ENCODE measurements around the gene LRRC55.

The LRRC55 gene

DNA sequence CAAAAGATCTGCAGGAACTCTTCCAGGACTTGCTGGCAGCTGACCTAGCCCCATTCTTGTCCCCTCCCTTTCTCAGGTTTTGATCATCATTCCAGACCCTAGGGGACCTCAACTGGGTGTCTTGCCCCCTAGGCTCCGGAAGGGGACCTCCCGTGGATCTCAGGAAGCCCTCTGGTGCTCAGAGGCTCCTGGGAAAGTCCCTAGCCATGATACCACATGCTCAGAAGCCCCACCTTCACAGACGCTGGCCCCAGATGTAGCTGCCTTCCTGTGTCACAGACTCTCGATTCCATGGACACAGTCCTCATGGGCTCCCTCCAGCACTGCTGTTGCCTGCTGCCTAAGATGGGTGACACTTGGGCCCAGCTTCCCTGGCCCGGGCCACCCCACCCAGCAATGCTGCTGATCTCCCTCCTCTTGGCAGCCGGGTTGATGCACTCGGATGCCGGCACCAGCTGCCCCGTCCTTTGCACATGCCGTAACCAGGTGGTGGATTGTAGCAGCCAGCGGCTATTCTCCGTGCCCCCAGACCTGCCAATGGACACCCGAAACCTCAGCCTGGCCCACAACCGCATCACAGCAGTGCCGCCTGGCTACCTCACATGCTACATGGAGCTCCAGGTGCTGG, at the start of gene LRRC55:
Gene LRRC55, plus strand, starts transcription at position 276 of the 628 bp plus-strand sequence. Its CDS starts 70 bp downstream, at position 346.
- no peak for DNase-seq (ENCODE audit: low read depth in 4 of 4, low spot score in 1 of 4)

DNA sequence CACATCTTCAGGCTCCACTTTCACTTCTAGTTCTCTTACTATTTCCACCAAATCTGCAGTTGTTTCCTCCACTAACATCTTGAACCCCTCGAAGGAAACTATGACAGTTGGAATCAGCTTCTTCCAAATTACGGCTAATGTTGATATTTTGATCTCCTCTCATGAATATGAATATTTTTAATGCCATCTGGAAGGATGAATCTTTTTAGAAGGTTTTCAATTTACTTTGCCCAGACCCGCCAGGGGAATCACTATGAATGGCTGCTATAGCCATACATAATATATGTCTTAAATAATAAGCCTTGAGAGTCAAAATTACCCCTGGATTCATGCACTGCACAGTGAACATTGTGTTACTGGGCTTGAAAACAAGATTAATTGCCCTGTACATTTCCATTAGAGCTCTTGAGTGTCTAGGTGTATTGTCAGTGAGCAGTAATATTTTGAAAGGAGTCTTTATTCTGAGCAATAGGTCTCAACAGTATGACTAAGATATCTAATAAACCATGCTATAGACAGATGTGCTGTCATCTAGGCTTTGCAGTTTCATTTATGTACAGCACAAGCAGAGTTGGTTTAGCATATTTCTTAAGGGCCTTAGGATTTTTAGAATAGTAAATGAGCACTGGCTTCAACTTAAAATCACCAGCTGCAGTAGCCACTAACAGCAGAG, 48.3 kb upstream of the LRRC55 start:
- DNase-seq (ENCODE audit: low read depth in 4 of 4, low spot score in 1 of 4), result no peak

- DNase-seq (ENCODE audit: low read depth in 4 of 4, low spot score in 1 of 4), result no peak
Measured at GRCh38 chr11:57134284-57134683, 47.5 kb upstream of the LRRC55 start.

DNA sequence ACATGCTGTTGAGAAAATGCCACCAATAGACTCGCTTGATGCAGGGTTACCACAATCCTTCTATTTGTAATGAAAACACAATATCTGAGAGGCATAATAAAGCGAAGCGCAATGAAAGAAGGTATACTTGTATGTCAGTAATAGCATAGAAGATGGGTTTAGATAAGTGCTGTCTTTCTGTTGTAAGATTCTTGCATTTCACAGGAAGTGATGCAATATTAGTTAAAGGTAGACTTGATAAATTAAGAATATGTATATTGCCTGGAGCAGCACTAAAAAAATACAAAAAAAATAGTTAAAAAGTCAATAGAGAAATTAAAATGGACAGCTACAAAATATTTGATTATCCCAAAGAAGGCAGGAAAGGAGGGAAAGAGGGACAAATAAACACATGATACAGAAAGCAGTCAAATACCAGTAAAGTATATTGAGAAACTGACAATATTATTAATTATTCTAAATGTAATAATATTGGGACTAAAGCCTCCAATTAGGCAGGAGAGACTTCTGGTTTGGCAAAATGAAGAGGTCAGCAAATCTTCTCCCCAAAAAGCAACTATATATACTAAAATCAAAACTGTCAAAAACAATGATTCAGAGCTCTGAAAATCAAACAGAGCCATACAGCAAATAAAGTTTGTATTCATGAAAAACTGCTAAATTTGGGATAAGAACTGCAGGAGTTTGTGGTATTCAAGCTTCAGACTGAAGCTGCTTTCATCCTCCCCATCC, 46.6 kb upstream of the LRRC55 start:
- no peak for DNase-seq (ENCODE audit: low read depth in 4 of 4, low spot score in 1 of 4)

- DNase-seq (ENCODE audit: low read depth in 4 of 4, low spot score in 1 of 4), result no peak
Measured at GRCh38 chr11:57140568-57140967, 41.2 kb upstream of the LRRC55 start.

DNA sequence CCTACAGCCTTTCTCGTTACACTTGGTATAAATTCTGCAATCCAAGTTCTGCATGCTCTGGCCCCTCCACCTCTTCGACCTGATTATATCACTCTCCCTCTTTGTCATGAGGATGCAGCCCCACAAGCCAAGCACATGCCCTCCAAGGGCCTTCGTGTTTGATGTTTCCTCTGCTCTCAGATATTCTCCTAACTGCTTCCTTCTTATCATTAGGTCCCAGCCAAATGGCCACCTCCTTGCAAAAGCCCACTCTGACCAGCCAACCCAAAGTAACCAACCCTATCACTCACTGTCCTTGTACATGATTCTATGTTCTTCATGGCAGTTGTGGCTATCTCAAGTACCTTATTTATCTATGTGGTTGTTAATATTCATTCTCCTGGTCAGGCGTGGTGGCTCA, 38.3 kb upstream of the LRRC55 start:
- no peak for DNase-seq (ENCODE audit: low read depth in 4 of 4, low spot score in 1 of 4)

DNA sequence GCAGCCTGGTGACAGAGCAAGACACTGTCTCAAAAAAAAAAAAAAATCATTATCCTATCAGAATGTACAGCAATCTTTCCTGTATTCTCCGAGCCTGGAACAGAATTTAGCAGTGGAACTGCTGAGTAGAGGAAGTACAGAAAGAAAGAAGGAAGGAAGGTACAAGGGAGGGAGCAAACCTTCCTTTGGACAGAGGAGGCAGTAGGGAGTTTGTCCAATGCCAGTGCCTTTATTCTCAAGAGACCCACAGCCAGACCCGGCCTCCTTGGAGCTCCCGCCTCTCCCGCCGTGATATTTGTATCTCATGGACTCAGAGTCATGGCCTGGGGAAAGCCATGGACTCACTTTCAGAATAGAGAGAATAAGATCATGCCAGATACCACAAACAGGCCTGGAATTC, 37.7 kb upstream of the LRRC55 start:
- DNase-seq (ENCODE audit: low read depth in 4 of 4, low spot score in 1 of 4), result no peak

DNA sequence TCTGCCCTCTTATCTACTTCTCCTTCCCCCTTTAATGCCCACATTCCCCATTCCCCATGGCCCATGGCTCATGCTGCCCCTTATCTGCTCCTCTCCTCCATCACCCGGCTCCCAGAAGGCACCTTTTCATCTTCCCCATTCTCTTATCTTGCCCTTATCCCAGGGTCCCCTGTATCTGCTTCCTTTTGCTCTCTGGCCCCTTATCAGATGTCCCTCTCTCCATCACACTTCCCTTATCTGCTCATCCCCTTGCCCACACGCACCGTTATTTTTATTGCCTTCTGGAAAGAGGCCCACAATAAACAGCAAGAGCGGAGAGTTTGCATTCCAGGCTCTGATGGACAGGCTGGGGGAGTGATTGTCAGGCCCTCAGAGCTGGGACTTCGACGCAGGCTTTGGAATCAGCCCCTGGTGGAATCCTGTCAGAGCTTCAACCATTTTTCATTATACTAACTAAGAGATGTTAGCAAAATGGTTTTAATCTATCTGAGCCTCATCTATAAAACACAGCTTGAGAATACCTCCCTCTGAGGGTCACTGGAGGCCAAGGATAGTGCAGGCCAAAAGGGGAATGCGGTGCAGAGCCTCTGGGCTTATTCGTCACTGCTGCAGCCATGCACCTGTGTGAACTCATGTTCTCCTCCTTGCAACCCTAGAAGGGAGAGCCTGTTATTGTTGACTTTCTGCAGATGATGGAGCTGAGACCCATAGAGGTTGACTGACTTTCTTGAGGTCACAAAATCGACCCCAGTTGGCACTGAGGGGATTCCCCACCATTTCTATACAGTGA, 37.0 kb upstream of the LRRC55 start:
- no peak for DNase-seq (ENCODE audit: low read depth in 4 of 4, low spot score in 1 of 4)

- DNase-seq (ENCODE audit: low read depth in 4 of 4, low spot score in 1 of 4), result no peak
Measured at GRCh38 chr11:57146301-57146700, 35.5 kb upstream of the LRRC55 start.

DNA sequence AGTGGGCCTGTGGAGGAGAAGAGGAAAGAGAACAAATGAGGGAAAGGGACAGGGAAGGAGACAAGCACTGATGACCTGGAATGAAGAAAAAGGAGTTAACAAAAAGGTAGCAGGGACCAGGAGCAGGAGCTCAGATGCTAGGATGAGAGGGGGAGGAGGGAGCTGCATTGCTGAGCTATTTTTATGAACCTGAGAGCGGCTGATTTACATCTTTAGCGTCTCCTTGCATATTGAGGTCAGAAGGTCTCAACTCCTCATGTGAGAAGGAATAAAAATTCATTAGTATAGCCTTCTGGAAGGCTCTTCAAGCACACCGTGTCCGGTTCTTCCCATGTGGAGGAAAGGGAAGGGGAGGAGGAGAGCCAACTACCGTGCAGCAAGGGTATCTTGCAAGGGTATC, 33.1 kb upstream of the LRRC55 start:
- no peak for DNase-seq (ENCODE audit: low read depth in 4 of 4, low spot score in 1 of 4)

GRCh38 chr11:57150454-57150917, 31.3 kb upstream of the LRRC55 start:
- DNase-seq (ENCODE audit: low read depth in 4 of 4, low spot score in 1 of 4), result no peak

DNA sequence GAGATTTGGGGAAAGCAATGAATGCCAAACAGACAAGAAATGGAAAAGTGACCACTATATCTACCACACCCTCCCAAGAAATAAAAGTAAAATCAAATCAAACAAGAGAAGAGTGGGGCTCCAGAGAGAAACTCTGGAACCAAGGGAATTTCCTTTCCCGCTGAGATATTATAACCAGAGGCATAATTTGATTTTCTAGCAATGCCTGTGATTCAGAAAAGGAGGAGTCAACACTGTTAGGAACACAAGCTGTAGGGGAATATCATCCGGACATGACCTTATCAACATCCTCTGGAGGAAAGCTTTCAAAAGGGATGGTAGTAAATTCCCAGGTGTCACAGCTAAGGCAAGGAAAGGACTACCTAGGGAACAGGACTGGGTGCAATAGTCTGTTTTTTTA, 29.6 kb upstream of the LRRC55 start:
- no peak for DNase-seq (ENCODE audit: low read depth in 4 of 4, low spot score in 1 of 4)

DNA sequence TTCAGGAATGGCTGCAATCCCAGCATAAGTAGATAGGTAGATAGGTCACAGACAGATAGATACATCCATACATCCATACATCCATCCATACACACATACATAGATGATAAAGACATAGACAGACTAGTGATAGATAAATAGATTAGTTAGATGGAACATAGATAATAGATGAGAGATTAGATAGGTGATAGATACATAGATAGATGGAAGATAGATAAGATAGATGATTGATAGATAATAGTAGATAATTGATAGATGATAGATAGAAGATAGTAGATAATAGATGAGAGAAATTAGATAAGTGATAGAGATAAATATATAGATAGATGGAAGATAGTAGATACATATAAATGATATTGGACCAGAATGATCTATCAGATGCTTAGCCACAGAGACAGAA, 28.3 kb upstream of the LRRC55 start:
- no peak for DNase-seq (ENCODE audit: low read depth in 4 of 4, low spot score in 1 of 4)

GRCh38 chr11:57154739-57155138, 27.0 kb upstream of the LRRC55 start:
- DNase-seq (ENCODE audit: low read depth in 4 of 4, low spot score in 1 of 4), result no peak

DNA sequence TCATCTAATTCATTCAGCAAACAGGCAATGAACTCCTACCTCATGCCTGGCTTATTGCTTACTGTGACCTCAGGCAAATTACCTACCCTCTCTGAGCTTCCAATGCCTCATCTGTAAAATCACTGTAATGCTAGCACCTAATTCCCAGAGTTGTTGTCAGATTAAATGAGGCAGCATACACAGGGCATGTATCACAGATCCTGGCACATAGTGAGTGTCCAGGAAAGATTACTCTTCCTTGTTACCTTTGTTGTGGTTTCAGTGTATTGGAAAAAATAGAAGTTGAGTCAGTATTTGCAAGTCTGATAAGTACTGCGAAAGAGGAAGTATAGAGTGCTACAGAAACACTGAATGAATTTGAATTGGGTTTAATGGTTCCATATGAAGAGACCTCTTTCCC, 26.4 kb upstream of the LRRC55 start:
- DNase-seq (ENCODE audit: low read depth in 4 of 4, low spot score in 1 of 4), result no peak

GRCh38 chr11:57155838-57156607, 25.7 kb upstream of the LRRC55 start:
- no peak for DNase-seq (ENCODE audit: low read depth in 4 of 4, low spot score in 1 of 4)

DNA sequence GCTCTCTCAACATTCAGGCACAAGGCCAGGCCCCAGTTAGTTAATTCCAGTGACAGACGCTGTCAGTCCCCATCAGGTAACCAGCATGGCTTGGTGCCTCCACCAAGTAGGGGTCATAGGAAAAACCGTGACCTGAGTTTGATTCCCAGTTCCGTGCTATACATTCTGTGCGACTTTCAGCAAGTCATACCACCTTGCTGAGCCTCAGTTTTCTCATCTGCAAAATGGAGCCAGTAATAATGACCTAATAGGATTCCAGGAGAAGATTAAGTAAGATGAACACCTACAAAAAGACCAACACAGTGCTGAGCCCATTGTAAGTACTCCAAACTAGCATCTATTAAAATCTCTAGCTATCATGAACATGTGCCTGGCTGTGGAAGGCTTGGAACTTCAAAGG, 24.8 kb upstream of the LRRC55 start:
- DNase-seq (ENCODE audit: low read depth in 4 of 4, low spot score in 1 of 4), result no peak

GRCh38 chr11:57157624-57158023, 24.1 kb upstream of the LRRC55 start:
- no peak for DNase-seq (ENCODE audit: low read depth in 4 of 4, low spot score in 1 of 4)

GRCh38 chr11:57158180-57158579, 23.6 kb upstream of the LRRC55 start:
- DNase-seq (ENCODE audit: low read depth in 4 of 4, low spot score in 1 of 4), result no peak

DNA sequence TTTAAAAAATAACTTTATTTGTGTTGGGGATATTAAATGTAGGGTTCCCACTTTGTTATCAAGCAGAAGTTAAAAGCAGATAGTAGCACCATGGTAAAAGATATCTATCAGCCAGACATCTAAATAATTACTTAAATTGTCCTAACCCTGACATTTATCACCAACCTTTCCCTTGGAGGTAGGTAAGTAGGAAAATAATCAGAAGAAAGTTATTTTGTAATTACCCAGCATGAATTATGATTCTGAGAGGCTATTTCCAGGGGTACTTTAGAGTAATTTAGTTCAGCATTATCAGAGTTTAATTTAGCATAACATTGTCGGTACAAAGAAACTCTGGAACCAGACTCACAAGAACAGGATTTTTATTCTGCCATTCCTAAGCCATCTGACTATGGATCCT, 23.2 kb upstream of the LRRC55 start:
- no peak for DNase-seq (ENCODE audit: low read depth in 4 of 4, low spot score in 1 of 4)

DNA sequence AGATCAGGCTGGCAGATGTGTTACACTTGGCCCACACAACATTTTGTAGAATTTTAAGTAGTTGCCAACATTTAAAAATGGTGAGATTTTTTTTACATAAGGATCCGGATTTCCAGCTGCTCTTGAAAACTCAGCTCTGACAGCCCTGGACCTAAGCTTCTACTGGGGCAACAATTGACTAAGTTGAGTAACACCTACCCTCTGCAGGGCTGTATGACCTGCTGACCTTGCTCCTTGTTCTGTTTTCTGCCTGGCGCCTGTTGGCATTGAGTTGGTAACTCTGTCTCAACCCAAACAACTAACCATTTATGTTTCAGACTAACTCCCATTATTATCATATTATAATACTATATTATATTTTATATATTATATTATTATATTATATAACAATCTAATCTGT, 21.1 kb upstream of the LRRC55 start:
- DNase-seq (ENCODE audit: low read depth in 4 of 4, low spot score in 1 of 4), result no peak

Measured in stimulated activated CD4-positive, alpha-beta T cell treated with anti-CD3 and anti-CD28 coated beads, Interleukin-1b, Interleukin-23, amount 100 ng/mL, for 24 hours (primary cell).